HepG2 (cell line): Measurements from ENCODE around the gene MAN2A2. TPM values are rescaled to one million over a fixed set of nuclear protein-coding genes. Genes with fewer than 3 reads are reported as not detected.

ENCODE experiments used
- CREB1 ChIP-seq, 2 experiments: fragments of 450-650 bp in 1 of 2; IDR thresholded peaks; 2 replicates each; pipeline ENCODE4 v1.6.1; 2016 to 2017; ENCODE audit warnings: control low read depth in 1 of 2, mild to moderate bottlenecking in 1 of 2, missing compliant biosample characterization in 1 of 2, missing genetic modification characterization in 1 of 2
- EP300 ChIP-seq, 3 experiments: sonication (generic) in 1 of 3; formaldehyde crosslinking in 1 of 3; IDR thresholded peaks; 2 replicates each; pipeline versions ENCODE4 v1.5.1 to v1.6.1; 2011 to 2020; ENCODE audit warnings: low read depth in 2 of 3, low read length in 2 of 3, borderline replicate concordance in 1 of 3, improper control_type of control experiment in 1 of 3, mild to moderate bottlenecking in 1 of 3, missing genetic modification reagents in 1 of 3, moderate library complexity in 1 of 3
- GABPB1 ChIP-seq: IDR thresholded peaks from 2 replicates; pipeline ENCODE4 v1.6.1; 2016; ENCODE audit warnings: mild to moderate bottlenecking, missing genetic modification reagents, moderate library complexity, missing compliant biosample characterization
- HNF4G ChIP-seq, 2 experiments: sonication (generic) in 1 of 2; formaldehyde crosslinking in 1 of 2; IDR thresholded peaks; 2 replicates each; pipeline versions ENCODE4 v1.4.0 to v1.6.1; 2011 to 2020; ENCODE audit warnings: borderline replicate concordance in 2 of 2, low read depth in 2 of 2, mild to moderate bottlenecking in 2 of 2, low read length in 1 of 2, missing genetic modification reagents in 1 of 2, moderate library complexity in 1 of 2
- KDM5B ChIP-seq: sonication (generic); formaldehyde crosslinking; IDR thresholded peaks from 2 replicates; pipeline ENCODE4 v1.4.0; 2020; ENCODE audit warnings: missing genetic modification reagents, mild to moderate bottlenecking, borderline replicate concordance
- KLF6 ChIP-seq: IDR thresholded peaks from 2 replicates; pipeline ENCODE4 v1.8.0; 2016; ENCODE audit warnings: missing biosample characterization, missing genetic modification reagents
- KMT2A ChIP-seq: sonication (generic); formaldehyde crosslinking; IDR thresholded peaks from 2 replicates; pipeline ENCODE4 v1.4.0; 2020; ENCODE audit warnings: missing genetic modification reagents
- MAZ ChIP-seq, 2 experiments: sonication (generic) in 1 of 2; formaldehyde crosslinking in 1 of 2; IDR thresholded peaks; 2 replicates each; pipeline versions ENCODE4 v1.5.0 to v1.6.1; 2012 to 2020; ENCODE audit warnings: low read depth in 2 of 2, mild to moderate bottlenecking in 2 of 2, borderline replicate concordance in 1 of 2, improper control_type of control experiment in 1 of 2, low read length in 1 of 2, missing genetic modification reagents in 1 of 2, moderate library complexity in 1 of 2
- MED1 ChIP-seq: sonication (generic); formaldehyde crosslinking; IDR thresholded peaks from 2 replicates; pipeline ENCODE4 v1.4.0; 2020; ENCODE audit warnings: missing genetic modification reagents
- MIER3 ChIP-seq: IDR thresholded peaks from 2 replicates; pipeline ENCODE4 v1.6.1; 2016; ENCODE audit warnings: missing compliant biosample characterization, borderline replicate concordance
- PHB2 ChIP-seq: fragments of 450-650 bp; IDR thresholded peaks from 2 replicates; pipeline ENCODE4 v1.6.1; 2018; ENCODE audit not compliant: partially characterized antibody
- TEAD2 ChIP-seq: sonication (generic); formaldehyde crosslinking; IDR thresholded peaks from 2 replicates; pipeline ENCODE4 v1.9.0; 2021; ENCODE audit warnings: missing genetic modification reagents
- TP53 ChIP-seq: sonication (generic); formaldehyde crosslinking; conservative IDR thresholded peaks from 2 replicates; pipeline ENCODE4 v1.4.0; 2020; ENCODE audit warnings: missing genetic modification reagents
- ZNF441 ChIP-seq: sonication (generic); formaldehyde crosslinking; IDR thresholded peaks from 2 replicates; pipeline ENCODE4 v1.7.0; 2021; ENCODE audit warnings: missing genetic modification reagents, borderline replicate concordance
- ZNF709 ChIP-seq: sonication (generic); formaldehyde crosslinking; IDR thresholded peaks from 2 replicates; pipeline ENCODE4 v1.5.0; 2020; ENCODE audit warnings: mild to moderate bottlenecking, missing genetic modification reagents
- polyA plus RNA-seq, 8 experiments: library from polyadenylated mRNA; depleted of rRNA in 3 of 8; stranded (reverse) in 7 of 8; unstranded in 1 of 8; fragments of >200 nt; fragmentation: Illumina TruSeq in 4 of 8; extraction: Trizol in 4 of 8; gene quantifications; 2 replicates each; pipeline versions ENCODE4 v1.2.1 to v1.2.3, GENCODE V29; 2011 to 2016; ENCODE audit warnings: low read depth in 4 of 8, missing spikeins in 1 of 8, mixed read lengths in 1 of 8; ENCODE audit not compliant: insufficient read depth in 1 of 8
- total RNA-seq, 5 experiments: library from RNA; depleted of rRNA; stranded (reverse); fragments of >200 nt; fragmentation: Illumina TruSeq; extraction: Trizol; gene quantifications; 2 replicates each; pipeline ENCODE4 v1.2.3, GENCODE V29; 2016; ENCODE audit warnings: low read depth in 1 of 5
- TF ChIP-seq, protein P1 (sequence below): sonication (generic); formaldehyde crosslinking; IDR thresholded peaks from 2 replicates; pipeline ENCODE4 v1.5.1; 2020; ENCODE audit warnings: mild to moderate bottlenecking, missing genetic modification reagents, borderline replicate concordance
- TF ChIP-seq, protein P2 (sequence below): IDR thresholded peaks from 2 replicates; pipeline ENCODE4 v1.6.1; 2016; ENCODE audit warnings: mild to moderate bottlenecking
- TF ChIP-seq, protein P3 (sequence below): sonication (generic); formaldehyde crosslinking; IDR thresholded peaks from 2 replicates; pipeline ENCODE4 v1.8.0; 2022; ENCODE audit warnings: missing genetic modification reagents, mild to moderate bottlenecking, moderate library complexity, borderline replicate concordance
- TF ChIP-seq, protein P4 (sequence below), 2 experiments: sonication (generic) in 1 of 2; formaldehyde crosslinking in 1 of 2; IDR thresholded peaks; 2 replicates each; pipeline versions ENCODE4 v1.5.1 to v1.6.1; 2011 to 2020; ENCODE audit warnings: borderline replicate concordance in 1 of 2, low read depth in 1 of 2, low read length in 1 of 2, mild to moderate bottlenecking in 1 of 2, missing genetic modification reagents in 1 of 2, moderate library complexity in 1 of 2

The MAN2A2 gene
- total and polyA plus RNA-seq, 2 of the 13 experiments (the other 11 are each of a cell fraction or from before 2014, with no cell fraction given): 17.5 to 51.5 TPM

- no peak for TF ChIP-seq ZNF709
- peak; percentile 63; the same call in 1 of the 2 replicates for TF ChIP-seq MIER3 (CRISPR knock-in tag)
- TF ChIP-seq EP300 (IDR thresholded peaks at IDR 0.05; ENCODE audit: low read depth in 2 of 2, low read length in 2 of 2): no peak
- 0 out of 2 replicates have a peak, but pooled peaks have one; percentile 27 for TF ChIP-seq EP300 (CRISPR knock-in tag; IDR thresholded peaks at IDR 0.05; ENCODE audit: borderline replicate concordance)
- peak; percentile 71 for TF ChIP-seq KMT2A
- 0 out of 2 replicates have a peak, but pooled peaks have one; percentile 44 for TF ChIP-seq KLF6 (CRISPR knock-in tag)
- no peak for TF ChIP-seq KDM5B
- TF ChIP-seq TP53 (CRISPR knock-in tag): no peak
- TF ChIP-seq, protein P1, sequence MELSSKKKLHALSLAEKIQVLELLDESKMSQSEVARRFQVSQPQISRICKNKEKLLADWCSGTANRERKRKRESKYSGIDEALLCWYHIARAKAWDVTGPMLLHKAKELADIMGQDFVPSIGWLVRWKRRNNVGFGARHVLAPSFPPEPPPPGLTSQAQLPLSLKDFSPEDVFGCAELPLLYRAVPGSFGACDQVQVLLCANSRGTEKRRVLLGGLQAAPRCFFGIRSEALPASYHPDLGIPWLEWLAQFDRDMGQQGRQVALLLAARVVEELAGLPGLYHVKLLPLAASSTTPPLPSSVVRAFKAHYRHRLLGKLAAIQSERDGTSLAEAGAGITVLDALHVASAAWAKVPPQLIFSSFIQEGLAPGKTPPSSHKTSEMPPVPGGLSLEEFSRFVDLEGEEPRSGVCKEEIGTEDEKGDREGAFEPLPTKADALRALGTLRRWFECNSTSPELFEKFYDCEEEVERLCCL (CRISPR knock-in tag): no peak
- no peak for TF ChIP-seq HNF4G (IDR thresholded peaks at IDR 0.05; ENCODE audit: borderline replicate concordance, low read depth, low read length)
- no peak for TF ChIP-seq HNF4G (CRISPR knock-in tag; IDR thresholded peaks at IDR 0.05; ENCODE audit: borderline replicate concordance, low read depth)
- no peak for TF ChIP-seq PHB2
- 0 out of 2 replicates have a peak, but pooled peaks have one; percentile 62 for TF ChIP-seq ZNF441 (CRISPR knock-in tag)
- no peak for TF ChIP-seq MAZ (IDR thresholded peaks at IDR 0.05; ENCODE audit: borderline replicate concordance, low read depth, low read length)
- TF ChIP-seq MAZ (CRISPR knock-in tag; IDR thresholded peaks at IDR 0.05; ENCODE audit: low read depth): peak; percentile 71
- peak; percentile 61 for TF ChIP-seq GABPB1 (CRISPR knock-in tag)
- TF ChIP-seq MED1 (CRISPR knock-in tag): 0 out of 2 replicates have a peak, but pooled peaks have one; percentile 14
- TF ChIP-seq, protein P2, sequence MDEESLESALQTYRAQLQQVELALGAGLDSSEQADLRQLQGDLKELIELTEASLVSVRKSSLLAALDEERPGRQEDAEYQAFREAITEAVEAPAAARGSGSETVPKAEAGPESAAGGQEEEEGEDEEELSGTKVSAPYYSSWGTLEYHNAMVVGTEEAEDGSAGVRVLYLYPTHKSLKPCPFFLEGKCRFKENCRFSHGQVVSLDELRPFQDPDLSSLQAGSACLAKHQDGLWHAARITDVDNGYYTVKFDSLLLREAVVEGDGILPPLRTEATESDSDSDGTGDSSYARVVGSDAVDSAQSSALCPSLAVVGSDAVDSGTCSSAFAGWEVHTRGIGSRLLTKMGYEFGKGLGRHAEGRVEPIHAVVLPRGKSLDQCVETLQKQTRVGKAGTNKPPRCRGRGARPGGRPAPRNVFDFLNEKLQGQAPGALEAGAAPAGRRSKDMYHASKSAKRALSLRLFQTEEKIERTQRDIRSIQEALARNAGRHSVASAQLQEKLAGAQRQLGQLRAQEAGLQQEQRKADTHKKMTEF (CRISPR knock-in tag): 0 out of 2 replicates have a peak, but pooled peaks have one; percentile 27
- TF ChIP-seq, protein P3, sequence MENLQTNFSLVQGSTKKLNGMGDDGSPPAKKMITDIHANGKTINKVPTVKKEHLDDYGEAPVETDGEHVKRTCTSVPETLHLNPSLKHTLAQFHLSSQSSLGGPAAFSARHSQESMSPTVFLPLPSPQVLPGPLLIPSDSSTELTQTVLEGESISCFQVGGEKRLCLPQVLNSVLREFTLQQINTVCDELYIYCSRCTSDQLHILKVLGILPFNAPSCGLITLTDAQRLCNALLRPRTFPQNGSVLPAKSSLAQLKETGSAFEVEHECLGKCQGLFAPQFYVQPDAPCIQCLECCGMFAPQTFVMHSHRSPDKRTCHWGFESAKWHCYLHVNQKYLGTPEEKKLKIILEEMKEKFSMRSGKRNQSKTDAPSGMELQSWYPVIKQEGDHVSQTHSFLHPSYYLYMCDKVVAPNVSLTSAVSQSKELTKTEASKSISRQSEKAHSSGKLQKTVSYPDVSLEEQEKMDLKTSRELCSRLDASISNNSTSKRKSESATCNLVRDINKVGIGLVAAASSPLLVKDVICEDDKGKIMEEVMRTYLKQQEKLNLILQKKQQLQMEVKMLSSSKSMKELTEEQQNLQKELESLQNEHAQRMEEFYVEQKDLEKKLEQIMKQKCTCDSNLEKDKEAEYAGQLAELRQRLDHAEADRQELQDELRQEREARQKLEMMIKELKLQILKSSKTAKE (CRISPR knock-in tag): no peak
- TF ChIP-seq CREB1 (IDR thresholded peaks at IDR 0.05): no peak
- TF ChIP-seq CREB1 (CRISPR knock-in tag; IDR thresholded peaks at IDR 0.05): no peak
- TF ChIP-seq TEAD2: no peak
- TF ChIP-seq, protein P4, sequence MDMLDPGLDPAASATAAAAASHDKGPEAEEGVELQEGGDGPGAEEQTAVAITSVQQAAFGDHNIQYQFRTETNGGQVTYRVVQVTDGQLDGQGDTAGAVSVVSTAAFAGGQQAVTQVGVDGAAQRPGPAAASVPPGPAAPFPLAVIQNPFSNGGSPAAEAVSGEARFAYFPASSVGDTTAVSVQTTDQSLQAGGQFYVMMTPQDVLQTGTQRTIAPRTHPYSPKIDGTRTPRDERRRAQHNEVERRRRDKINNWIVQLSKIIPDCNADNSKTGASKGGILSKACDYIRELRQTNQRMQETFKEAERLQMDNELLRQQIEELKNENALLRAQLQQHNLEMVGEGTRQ (IDR thresholded peaks at IDR 0.05; ENCODE audit: low read depth, low read length): no peak
- TF ChIP-seq, protein P4 (CRISPR knock-in tag; IDR thresholded peaks at IDR 0.05; ENCODE audit: borderline replicate concordance): no peak
Measured at GRCh38 chr15:90902040-90902839, 862 bp upstream of the MAN2A2 start (continued).
